ENCODE data around the gene KDM4F.

The KDM4F gene

DNA sequence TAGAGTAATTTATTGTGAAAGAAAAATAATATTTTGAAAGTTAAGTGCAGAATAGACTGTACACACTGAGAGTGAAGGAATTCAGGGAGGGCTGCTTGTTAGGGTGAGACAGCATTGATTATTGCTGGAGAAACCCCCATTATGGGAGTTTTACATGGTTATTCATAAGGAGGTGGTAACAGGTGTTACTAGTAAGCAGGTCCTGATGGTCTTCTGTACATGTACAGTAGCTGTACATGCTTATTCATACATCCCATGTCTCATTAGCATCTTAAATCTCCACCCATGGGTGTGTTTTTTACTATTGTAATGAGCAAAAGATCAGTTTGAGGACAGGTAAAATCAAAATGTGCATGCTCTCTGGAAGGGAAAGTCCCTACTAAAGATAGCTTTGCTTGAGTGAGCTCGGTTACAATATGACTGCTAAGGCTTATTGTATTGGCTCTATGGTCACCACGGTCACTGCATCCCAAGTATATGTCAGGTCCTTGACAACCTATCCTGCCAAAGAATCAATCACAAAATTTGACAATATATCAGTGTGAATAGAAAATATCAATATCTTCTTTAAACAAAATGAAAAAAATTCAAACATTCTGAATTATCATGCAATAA lies 6.2 kb downstream of the KDM4F start:
- POLR2A ChIA-PET = interaction anchor here (4.2 kb wide), 1 partner anchor 12 kb away, joined by 26 read pairs; the partner anchor contains the start of gene SRSF8
- no peak for DNase-seq (ENCODE audit: extremely low spot score)
- TF ChIP-seq TARDBP (IDR thresholded peaks at IDR 0.05) = no peak
- TF ChIP-seq BHLHE40 (IDR thresholded peaks at IDR 0.05; ENCODE audit: borderline replicate concordance) = no peak
- no peak for TF ChIP-seq FOXK2 (IDR thresholded peaks at IDR 0.05)
- TF ChIP-seq NFRKB (IDR thresholded peaks at IDR 0.05) = no peak
- TF ChIP-seq L3MBTL2 (conservative IDR thresholded peaks at IDR 0.05) = no peak
- TF ChIP-seq LEF1 (IDR thresholded peaks at IDR 0.05; ENCODE audit: borderline replicate concordance) = no peak
- TF ChIP-seq CTBP1 (IDR thresholded peaks at IDR 0.05; ENCODE audit: borderline replicate concordance) = no peak
- TF ChIP-seq, protein P1, sequence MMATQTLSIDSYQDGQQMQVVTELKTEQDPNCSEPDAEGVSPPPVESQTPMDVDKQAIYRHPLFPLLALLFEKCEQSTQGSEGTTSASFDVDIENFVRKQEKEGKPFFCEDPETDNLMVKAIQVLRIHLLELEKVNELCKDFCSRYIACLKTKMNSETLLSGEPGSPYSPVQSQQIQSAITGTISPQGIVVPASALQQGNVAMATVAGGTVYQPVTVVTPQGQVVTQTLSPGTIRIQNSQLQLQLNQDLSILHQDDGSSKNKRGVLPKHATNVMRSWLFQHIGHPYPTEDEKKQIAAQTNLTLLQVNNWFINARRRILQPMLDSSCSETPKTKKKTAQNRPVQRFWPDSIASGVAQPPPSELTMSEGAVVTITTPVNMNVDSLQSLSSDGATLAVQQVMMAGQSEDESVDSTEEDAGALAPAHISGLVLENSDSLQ (IDR thresholded peaks at IDR 0.05) = no peak
- TF ChIP-seq FOXA1 (IDR thresholded peaks at IDR 0.05) = no peak
- no peak for TF ChIP-seq HDGF (IDR thresholded peaks at IDR 0.05; ENCODE audit: borderline replicate concordance)
- TF ChIP-seq ELF4 (IDR thresholded peaks at IDR 0.05) = no peak
- CTCF ChIA-PET = no interaction called here

DNA sequence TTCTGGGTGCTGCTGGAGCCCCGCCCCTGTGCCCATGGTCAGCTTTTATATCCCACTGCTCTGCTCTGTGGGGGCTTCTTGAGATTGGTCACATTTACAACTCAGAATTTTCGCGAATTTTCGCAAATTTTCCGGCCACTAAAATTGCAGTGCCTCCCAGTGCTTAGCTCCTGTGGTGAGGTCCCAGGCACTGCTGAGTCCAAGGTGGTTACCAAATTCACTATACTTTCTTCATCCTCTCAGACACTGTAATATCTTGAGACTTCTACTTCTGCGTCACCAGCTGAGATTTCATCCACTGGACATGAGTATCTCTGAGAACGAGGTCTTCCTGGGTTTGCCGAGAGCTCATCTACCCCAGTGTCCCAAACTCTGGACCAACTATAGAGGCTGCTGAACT lies 8.7 kb downstream of the KDM4F start:
- POLR2A ChIA-PET = interaction anchor here (1.2 to 4.2 kb wide), 2 partner anchors 9 to 84 kb away, joined by 3 to 26 read pairs; partner anchors contain the start of gene SRSF8
- DNase-seq (ENCODE audit: extremely low spot score) = no peak
- no peak for TF ChIP-seq NFRKB (IDR thresholded peaks at IDR 0.05)
- TF ChIP-seq ZNF384 (IDR thresholded peaks at IDR 0.05) = no peak
- no peak for TF ChIP-seq TARDBP (IDR thresholded peaks at IDR 0.05)
- TF ChIP-seq CTBP1 (IDR thresholded peaks at IDR 0.05; ENCODE audit: borderline replicate concordance) = no peak
- TF ChIP-seq ARNT (IDR thresholded peaks at IDR 0.05) = no peak
- no peak for TF ChIP-seq FOXA1 (IDR thresholded peaks at IDR 0.05)
- CTCF ChIA-PET = interaction anchor here (1.9 kb wide), 1 partner anchor 9 kb away, joined by 5 read pairs; the partner anchor contains the start of gene SRSF8

DNA sequence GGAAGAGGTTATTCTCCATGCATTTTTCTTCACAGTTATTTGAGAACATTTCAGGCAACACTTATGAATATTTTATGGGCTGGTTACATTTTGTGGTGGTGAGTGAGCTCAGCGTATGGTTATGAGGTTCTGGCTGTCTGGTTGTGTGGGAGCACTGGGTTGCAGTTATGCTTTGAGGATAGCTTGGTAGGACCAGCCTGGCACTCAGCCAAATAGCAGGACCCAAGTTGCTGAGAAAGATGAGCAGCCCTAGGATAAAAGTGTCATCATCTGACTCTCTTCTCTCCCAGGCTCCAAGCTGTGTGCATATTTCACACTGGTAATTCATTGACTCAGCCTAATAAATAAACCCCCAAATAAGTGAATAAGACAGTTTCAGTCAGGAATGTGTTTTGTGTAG lies 9.4 kb downstream of the KDM4F start:
- DNase-seq (ENCODE audit: extremely low spot score) = no peak
- TF ChIP-seq SUZ12 (IDR thresholded peaks at IDR 0.05) = no peak
- TF ChIP-seq, protein P1 (IDR thresholded peaks at IDR 0.05) = no peak
- TF ChIP-seq ARNT (IDR thresholded peaks at IDR 0.05) = no peak
- TF ChIP-seq L3MBTL2 (conservative IDR thresholded peaks at IDR 0.05) = no peak
- TF ChIP-seq FOXM1 (IDR thresholded peaks at IDR 0.05; ENCODE audit: borderline replicate concordance) = no peak
- no peak for TF ChIP-seq SP1 (IDR thresholded peaks at IDR 0.05)
- TF ChIP-seq FOXK2 (IDR thresholded peaks at IDR 0.05) = no peak
- TF ChIP-seq NFRKB (IDR thresholded peaks at IDR 0.05) = no peak
- TF ChIP-seq TARDBP (IDR thresholded peaks at IDR 0.05) = no peak
- POLR2A ChIA-PET = interaction anchor here (1.2 to 4.2 kb wide), 2 partner anchors 8 to 84 kb away, joined by 3 to 26 read pairs; partner anchors contain the start of gene SRSF8
- CTCF ChIA-PET = no interaction called here

DNA sequence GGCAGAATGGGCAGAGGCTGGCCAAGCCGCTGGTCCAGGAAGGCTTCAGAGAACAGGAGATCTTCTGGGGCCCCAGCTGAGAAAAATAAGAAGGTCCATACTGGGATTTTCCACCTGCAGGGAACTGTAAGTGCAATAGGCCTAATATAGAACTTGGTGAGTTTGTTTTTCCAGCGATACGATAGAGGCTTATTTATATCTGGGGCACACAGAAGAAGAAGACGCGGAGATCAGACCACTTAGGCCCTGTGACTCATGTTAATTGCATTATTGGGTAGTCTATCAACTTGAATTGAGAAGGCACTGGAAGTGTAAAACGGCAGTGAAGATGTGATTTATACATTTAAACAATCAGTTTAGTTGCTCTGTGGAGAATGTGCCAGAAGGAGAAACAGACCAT lies 9.8 kb downstream of the KDM4F start:
- CTCF ChIA-PET = no interaction called here
- TF ChIP-seq LEF1 (IDR thresholded peaks at IDR 0.05; ENCODE audit: borderline replicate concordance) = no peak
- no peak for TF ChIP-seq ARNT (IDR thresholded peaks at IDR 0.05)
- no peak for TF ChIP-seq L3MBTL2 (conservative IDR thresholded peaks at IDR 0.05)
- TF ChIP-seq SP1 (IDR thresholded peaks at IDR 0.05) = no peak
- no peak for TF ChIP-seq TARDBP (IDR thresholded peaks at IDR 0.05)
- no peak for TF ChIP-seq SUZ12 (IDR thresholded peaks at IDR 0.05)
- TF ChIP-seq, protein P1 (IDR thresholded peaks at IDR 0.05) = no peak
- DNase-seq (ENCODE audit: extremely low spot score) = no peak
- POLR2A ChIA-PET = interaction anchor here (4.2 kb wide), 1 partner anchor 8 kb away, joined by 26 read pairs; the partner anchor contains the start of gene SRSF8

DNA sequence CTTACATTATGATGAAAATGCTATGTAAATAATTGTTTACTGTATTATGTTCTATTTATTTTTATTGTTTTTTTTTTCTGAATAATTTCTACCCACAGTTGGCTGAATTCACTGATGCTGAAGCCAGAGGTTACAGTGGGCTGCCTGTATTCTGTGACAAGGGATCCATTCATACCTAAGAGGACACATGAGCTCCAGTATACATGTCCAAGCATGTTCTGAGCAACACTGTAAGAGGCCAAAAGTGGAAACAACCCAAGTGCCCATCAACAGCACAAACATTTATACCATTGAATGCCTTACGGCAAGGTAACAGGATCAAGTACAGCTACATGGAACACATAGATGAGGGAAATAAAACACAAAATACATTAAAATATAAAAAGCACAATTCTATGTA lies 16.1 kb downstream of the KDM4F start:
- ChIA-PET CTCF (interaction anchor here (0.6 kb wide), 1 partner anchor 73 kb away, joined by 5 read pairs; no protein-coding TSS in a partner anchor), POLR2A (interaction anchor here (3.8 kb wide), 1 partner anchor 8 kb away, joined by 26 read pairs; no protein-coding TSS in a partner anchor)
- no peak for DNase-seq (ENCODE audit: extremely low spot score)
- TF ChIP-seq ZNF384 (IDR thresholded peaks at IDR 0.05) = no peak
- TF ChIP-seq TARDBP (IDR thresholded peaks at IDR 0.05) = no peak
- no peak for TF ChIP-seq ARNT (IDR thresholded peaks at IDR 0.05)
- TF ChIP-seq, protein P1 (IDR thresholded peaks at IDR 0.05) = no peak
- TF ChIP-seq NFRKB (IDR thresholded peaks at IDR 0.05) = no peak

DNA sequence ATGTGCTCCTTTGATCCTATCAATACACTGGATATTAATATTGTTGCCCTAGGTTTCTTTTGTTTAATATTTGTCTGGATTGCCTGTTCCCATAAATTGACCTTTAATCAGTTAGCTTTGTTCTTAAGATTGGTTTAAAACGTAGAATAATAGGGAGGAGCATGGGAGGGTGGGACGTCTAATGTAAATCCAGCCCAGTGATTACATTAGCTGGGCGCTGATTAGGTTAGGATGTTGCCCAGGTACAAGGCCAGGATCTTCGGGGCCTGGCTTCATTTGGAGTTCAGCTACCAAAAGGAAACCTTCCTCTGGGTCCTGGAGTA lies 17.5 kb downstream of the KDM4F start, which contains the start of gene SRSF8:
Gene SRSF8, plus strand, starts transcription at position 204 of the 323 bp plus-strand sequence. CDS start 308 bp downstream, outside the sequence.
- no peak for TF ChIP-seq CTBP1 (IDR thresholded peaks at IDR 0.05; ENCODE audit: borderline replicate concordance)
- TF ChIP-seq FOXA1 (IDR thresholded peaks at IDR 0.05) = no peak
- no peak for TF ChIP-seq ELF4 (IDR thresholded peaks at IDR 0.05)
- TF ChIP-seq LEF1 (IDR thresholded peaks at IDR 0.05; ENCODE audit: borderline replicate concordance) = no peak
- TF ChIP-seq NFRKB (IDR thresholded peaks at IDR 0.05) = no peak
- no peak for TF ChIP-seq SUZ12 (IDR thresholded peaks at IDR 0.05)
- no peak for TF ChIP-seq ZNF384 (IDR thresholded peaks at IDR 0.05)
- TF ChIP-seq SP1 (IDR thresholded peaks at IDR 0.05) = no peak
- no peak for TF ChIP-seq FOXK2 (IDR thresholded peaks at IDR 0.05)
- TF ChIP-seq ARNT (IDR thresholded peaks at IDR 0.05) = no peak
- TF ChIP-seq HDGF (IDR thresholded peaks at IDR 0.05; ENCODE audit: borderline replicate concordance) = no peak
- TF ChIP-seq BHLHE40 (IDR thresholded peaks at IDR 0.05; ENCODE audit: borderline replicate concordance) = no peak
- no peak for TF ChIP-seq TARDBP (IDR thresholded peaks at IDR 0.05)
- TF ChIP-seq L3MBTL2 (conservative IDR thresholded peaks at IDR 0.05) = no peak
- POLR2A ChIA-PET = interaction anchor here (0.6 to 4.4 kb wide), 22 partner anchors 10 to 724 kb away, joined by 3 to 35 read pairs (median 7); partner anchors contain the start of genes CEP57, CWC15, ENDOD1 and FAM76B
- DNase-seq (ENCODE audit: extremely low spot score) = no peak
- CTCF ChIA-PET = interaction anchor here (0.8 to 1.3 kb wide), 7 partner anchors 10 to 90 kb away, joined by 3 to 6 read pairs (median 3); no protein-coding TSS in a partner anchor

Measured in HEK293T (cell line).